Stimulated activated CD8-positive, alpha-beta memory T cell treated with anti-CD3 and anti-CD28 coated beads, Interleukin-2, amount 100 ng/mL, for 1 hour (primary cell): ENCODE results near the gene ZNF398.

ENCODE experiments used
- DNase-seq, 2 donors: peaks; one replicate each; pipeline ENCODE4 v3.0.0-alpha.2; 2020; ENCODE audit warnings: low read depth in 2 of 2

ZNF398 gene

GRCh38 chr7:149196151-149196704 is 49.0 kb downstream of the ZNF398 start:
- no peak for DNase-seq

DNA sequence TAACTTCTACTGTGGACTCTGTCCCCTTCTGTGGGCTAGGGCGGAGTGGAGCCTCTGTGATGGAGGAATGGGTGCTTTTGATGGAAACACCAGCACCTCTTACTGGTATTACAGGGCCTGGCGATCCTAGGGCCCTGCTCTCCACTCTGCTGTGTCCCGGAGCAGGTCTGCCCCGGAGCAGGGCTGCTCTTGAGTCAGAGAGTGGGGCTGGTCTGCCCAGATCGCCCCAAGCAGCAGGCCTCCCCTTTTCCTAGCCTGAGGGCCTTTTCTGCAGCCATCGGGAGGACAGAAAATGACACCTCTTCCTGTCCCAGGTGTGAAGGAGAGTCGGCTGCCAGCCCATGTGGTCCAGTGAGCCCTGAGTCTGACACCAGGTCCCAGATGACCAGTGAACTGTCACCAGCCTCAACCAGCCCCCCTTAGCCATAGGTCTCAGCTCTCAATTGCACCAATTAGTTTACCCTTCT is 49.5 kb downstream of the ZNF398 start:
- no peak for DNase-seq

DNA sequence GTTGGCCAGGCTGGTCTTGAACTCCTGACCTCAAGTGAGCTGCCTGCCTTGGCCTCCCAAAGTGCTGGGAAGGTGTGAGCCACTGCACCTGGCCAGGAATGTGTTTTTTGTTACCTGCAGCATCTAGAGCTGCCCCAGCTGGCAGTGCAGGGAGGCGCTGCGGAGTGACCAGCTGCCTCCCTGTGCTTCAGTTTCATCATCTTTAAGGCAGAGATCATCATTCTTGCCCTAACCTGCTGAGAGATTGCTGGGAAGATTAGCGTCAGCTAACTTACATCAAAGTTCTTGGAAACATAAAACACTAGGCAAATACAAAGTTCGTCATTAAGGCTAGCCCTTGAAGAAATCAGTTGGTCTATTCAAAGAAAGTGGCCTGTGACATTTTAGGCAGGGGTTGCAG is 50.4 kb downstream of the ZNF398 start:
- DNase-seq, result no peak

GRCh38 chr7:149198161-149198816 is 51.0 kb downstream of the ZNF398 start:
- DNase-seq, result no peak

GRCh38 chr7:149199234-149199995 is 52.2 kb downstream of the ZNF398 start:
- DNase-seq, result no peak

DNA sequence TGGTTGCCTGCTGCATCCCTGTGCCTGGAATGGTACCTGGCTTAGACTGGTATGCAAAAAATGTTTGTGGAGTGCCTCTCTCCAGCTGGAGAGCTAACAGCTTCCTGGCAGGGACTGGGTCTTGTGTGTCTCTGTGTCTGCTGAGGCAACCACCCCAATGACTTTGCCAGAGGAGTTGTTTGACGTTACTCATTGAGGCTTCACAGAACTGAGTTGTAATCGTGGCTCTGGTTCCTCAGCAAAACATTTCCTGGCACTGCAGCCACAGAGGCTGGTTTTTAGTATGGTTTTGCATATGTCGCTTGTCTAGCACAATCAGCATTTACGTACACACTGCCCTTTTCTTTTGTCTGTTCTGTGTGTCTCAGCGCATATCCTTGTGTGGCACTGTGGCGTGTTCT is 55.6 kb downstream of the ZNF398 start:
- DNase-seq, result no peak

DNA sequence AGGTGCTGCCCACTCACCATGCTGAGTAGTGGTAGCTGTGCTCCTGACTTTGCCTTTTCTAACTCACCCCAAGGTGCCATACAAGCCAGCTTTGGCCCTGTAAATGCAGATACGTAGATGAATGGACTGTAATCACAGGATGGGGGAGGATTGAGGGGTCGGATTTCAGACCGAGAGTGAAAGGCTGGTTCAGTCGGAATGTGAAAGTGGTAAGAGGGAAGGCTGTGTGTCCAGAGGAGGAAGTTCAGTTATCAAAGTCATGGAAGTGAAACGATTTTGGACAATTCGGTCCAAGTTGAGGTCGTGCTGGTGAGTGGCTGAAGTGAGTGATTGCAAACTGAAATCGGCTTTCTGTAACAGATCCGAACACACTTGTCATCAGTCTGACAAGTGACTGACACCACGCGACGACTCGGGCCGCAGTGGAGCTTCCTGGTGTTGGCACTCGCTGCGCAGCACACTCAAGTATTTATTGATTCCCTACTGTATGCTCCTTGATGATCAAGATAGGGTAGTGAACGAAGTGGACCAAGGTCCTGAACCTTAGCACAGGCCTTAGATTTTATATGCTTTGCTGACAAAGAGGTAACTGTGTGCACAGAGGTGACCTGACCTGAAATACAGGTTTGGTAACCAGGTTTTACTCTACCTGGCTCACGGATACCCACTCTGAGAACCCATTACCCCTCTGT is 58.6 kb downstream of the ZNF398 start:
- DNase-seq, result no peak

GRCh38 chr7:149207324-149208035 is 60.2 kb downstream of the ZNF398 start:
- no peak for DNase-seq

- peak; percentile 26 to 47 for DNase-seq
These were observed 62.4 kb downstream of the ZNF398 start for GRCh38 chr7:149209518-149210269.

- DNase-seq, result no peak
These were observed 63.3 kb downstream of the ZNF398 start for GRCh38 chr7:149210551-149210950.

DNA sequence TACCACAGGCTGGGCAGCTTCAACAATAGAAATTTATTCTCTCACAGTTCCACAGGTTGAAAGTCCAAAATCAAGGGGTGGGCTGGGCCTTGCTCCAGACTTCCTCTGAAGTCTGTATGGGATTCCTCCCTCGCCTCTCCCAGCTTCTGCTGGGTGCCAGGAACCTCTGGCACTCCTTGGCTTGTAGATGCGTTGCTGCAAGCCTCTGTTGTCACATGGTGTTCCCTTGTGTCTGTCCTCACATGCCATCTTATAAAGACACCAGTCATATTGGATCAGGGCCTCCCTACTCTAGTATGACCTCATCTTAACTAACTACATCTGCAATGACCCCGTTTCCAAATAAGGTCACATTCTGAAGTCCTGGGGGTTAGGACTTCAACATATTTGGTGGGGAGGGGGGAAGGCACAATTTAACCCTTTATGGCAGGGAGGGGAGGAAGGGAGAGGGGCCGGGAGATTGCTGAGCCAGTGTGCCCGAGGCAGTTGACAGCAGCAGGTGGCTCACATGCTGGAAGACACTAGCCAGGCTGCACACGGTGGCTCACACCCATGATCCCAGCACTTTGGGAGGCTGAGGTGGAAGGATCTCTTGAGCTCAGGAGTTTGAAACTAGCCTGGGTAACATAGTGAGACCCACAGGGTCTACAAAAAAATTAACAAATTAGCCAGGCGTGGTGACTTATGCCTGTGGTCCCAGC is 66.9 kb downstream of the ZNF398 start:
- no peak for DNase-seq

GRCh38 chr7:149216402-149216801 is 69.1 kb downstream of the ZNF398 start:
- DNase-seq, result no peak

GRCh38 chr7:149217570-149217969 is 70.3 kb downstream of the ZNF398 start:
- no peak for DNase-seq

GRCh38 chr7:149218469-149219420 is 71.5 kb downstream of the ZNF398 start:
- DNase-seq, result no peak

DNA sequence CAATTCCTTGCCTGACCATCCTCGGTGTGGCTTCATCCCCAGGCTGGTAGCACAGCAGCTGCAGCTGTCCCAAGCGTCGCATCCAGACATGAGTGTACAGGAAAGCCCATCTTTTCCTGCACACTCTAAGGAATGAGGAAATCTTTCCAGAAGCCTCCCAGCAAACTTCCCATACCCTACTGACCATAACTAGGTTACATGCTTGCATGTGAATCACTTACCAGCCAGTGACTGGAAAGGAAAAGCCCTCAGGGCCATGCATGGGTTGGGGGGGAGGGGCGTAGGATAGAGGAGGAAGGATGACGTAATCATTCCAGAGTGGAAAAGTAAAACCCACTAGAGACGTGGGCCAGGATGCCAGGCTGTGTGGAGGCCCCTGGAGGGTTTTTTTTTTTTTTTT is 73.3 kb downstream of the ZNF398 start:
- DNase-seq, result no peak

- no peak for DNase-seq
These were observed 75.9 kb downstream of the ZNF398 start for GRCh38 chr7:149223176-149223575.

- DNase-seq, result no peak
These were observed 76.5 kb downstream of the ZNF398 start for GRCh38 chr7:149223761-149224160.

DNA sequence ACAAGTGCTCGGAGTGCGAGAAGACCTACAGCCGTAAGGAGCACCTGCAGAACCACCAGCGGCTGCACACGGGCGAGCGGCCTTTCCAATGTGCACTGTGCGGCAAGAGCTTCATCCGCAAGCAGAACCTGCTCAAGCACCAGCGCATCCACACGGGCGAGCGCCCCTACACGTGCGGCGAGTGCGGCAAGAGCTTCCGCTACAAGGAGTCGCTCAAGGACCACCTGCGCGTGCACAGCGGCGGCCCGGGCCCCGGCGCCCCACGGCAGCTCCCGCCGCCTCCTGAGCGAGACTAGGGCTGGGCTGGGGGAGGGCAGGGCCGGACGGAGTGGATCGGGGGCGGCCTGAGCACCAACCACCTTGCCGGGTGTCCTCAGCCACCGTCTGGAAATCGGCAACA is 77.1 kb downstream of the ZNF398 start:
- no peak for DNase-seq

DNA sequence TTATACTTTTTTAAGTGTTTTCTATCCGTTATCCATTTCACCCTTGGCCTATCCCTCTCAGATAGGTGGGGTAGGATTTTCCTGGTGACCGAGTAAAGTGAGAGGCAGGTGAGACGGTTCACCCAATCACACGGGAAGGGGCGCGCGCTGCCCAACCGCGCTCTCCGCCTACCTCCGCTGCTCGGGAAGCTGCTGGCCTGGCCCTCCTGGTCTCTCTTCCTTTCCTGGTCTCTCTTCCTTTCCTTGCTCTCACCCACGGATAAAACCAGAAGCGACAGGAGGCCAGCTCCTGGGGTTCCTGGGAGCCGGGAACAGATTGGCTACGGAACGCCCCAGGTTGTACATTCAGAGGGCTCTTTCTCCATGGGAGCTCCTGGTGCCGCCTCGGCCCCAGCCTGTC is 77.9 kb downstream of the ZNF398 start:
- no peak for DNase-seq
